ENCODE results near the gene TRAFD1.

TRAFD1 gene

GRCh38 chr12:112116232-112117060 is 8.9 kb upstream of the TRAFD1 start:
- Histone ChIP-seq H3K27ac (ENCODE audit: insufficient read depth, low read depth, low read length, poor library complexity, severe bottlenecking) (peak overlapping the region; percentile 38), H3K4me3 (ENCODE audit: insufficient read depth, low read depth, low read length) (no peak overlapping the region), H3K27me3 (ENCODE audit: control insufficient read depth, insufficient read depth, low read length, poor library complexity, severe bottlenecking) (no peaks in the 10 kb centered on the region), H3K9me3 (ENCODE audit: control insufficient read depth, low read length) (no peaks in the 10 kb centered on the region), H3K4me1 (ENCODE audit: control insufficient read depth, insufficient read depth, low read length) (peaks cover 10% of the 10 kb centered on the region), H3K36me3 (ENCODE audit: control insufficient read depth, insufficient read depth, low read length) (no peaks in the 10 kb centered on the region)
- 33 to 36% methylated on average over 7 of the region's 7 CpGs for WGBS, 2 experiments

- Histone ChIP-seq H3K27ac (ENCODE audit: insufficient read depth, low read depth, low read length, poor library complexity, severe bottlenecking) (no peak overlapping the region), H3K4me1 (ENCODE audit: control insufficient read depth, insufficient read depth, low read length) (peaks cover 15% of the 10 kb centered on the region), H3K36me3 (ENCODE audit: control insufficient read depth, insufficient read depth, low read length) (no peaks in the 10 kb centered on the region), H3K4me3 (ENCODE audit: insufficient read depth, low read depth, low read length) (no peak overlapping the region), H3K27me3 (ENCODE audit: control insufficient read depth, insufficient read depth, low read length, poor library complexity, severe bottlenecking) (no peaks in the 10 kb centered on the region), H3K9me3 (ENCODE audit: control insufficient read depth, low read length) (no peaks in the 10 kb centered on the region)
- WGBS, 2 experiments: 92 to 94% methylated on average over 8 of the region's 8 CpGs
These were observed 7.7 kb upstream of the TRAFD1 start for GRCh38 chr12:112117685-112118084.

- WGBS, 2 experiments: 75 to 79% methylated on average over 11 of the region's 11 CpGs
- Histone ChIP-seq H3K27ac (ENCODE audit: insufficient read depth, low read depth, low read length, poor library complexity, severe bottlenecking) (no peak overlapping the region), H3K36me3 (ENCODE audit: control insufficient read depth, insufficient read depth, low read length) (no peaks in the 10 kb centered on the region), H3K27me3 (ENCODE audit: control insufficient read depth, insufficient read depth, low read length, poor library complexity, severe bottlenecking) (no peaks in the 10 kb centered on the region), H3K4me3 (ENCODE audit: insufficient read depth, low read depth, low read length) (no peak overlapping the region), H3K9me3 (ENCODE audit: control insufficient read depth, low read length) (no peaks in the 10 kb centered on the region), H3K4me1 (ENCODE audit: control insufficient read depth, insufficient read depth, low read length) (peaks cover 15% of the 10 kb centered on the region)
These were observed 3.4 kb upstream of the TRAFD1 start for GRCh38 chr12:112121780-112122565.

- Histone ChIP-seq H3K27ac (ENCODE audit: insufficient read depth, low read depth, low read length, poor library complexity, severe bottlenecking) (no peak overlapping the region), H3K27me3 (ENCODE audit: control insufficient read depth, insufficient read depth, low read length, poor library complexity, severe bottlenecking) (no peaks in the 10 kb centered on the region), H3K4me1 (ENCODE audit: control insufficient read depth, insufficient read depth, low read length) (peaks cover 13% of the 10 kb centered on the region), H3K36me3 (ENCODE audit: control insufficient read depth, insufficient read depth, low read length) (no peaks in the 10 kb centered on the region), H3K4me3 (ENCODE audit: insufficient read depth, low read depth, low read length) (no peak overlapping the region), H3K9me3 (ENCODE audit: control insufficient read depth, low read length) (no peaks in the 10 kb centered on the region)
- WGBS, 2 experiments: 79 to 84% methylated on average over 11 to 12 of the region's 12 CpGs
These were observed 2.3 kb upstream of the TRAFD1 start for GRCh38 chr12:112122823-112123690.

- Histone ChIP-seq H3K27ac (ENCODE audit: insufficient read depth, low read depth, low read length, poor library complexity, severe bottlenecking) (no peak overlapping the region), H3K27me3 (ENCODE audit: control insufficient read depth, insufficient read depth, low read length, poor library complexity, severe bottlenecking) (no peaks in the 10 kb centered on the region), H3K9me3 (ENCODE audit: control insufficient read depth, low read length) (no peaks in the 10 kb centered on the region), H3K4me1 (ENCODE audit: control insufficient read depth, insufficient read depth, low read length) (peaks cover 13% of the 10 kb centered on the region), H3K36me3 (ENCODE audit: control insufficient read depth, insufficient read depth, low read length) (no peaks in the 10 kb centered on the region), H3K4me3 (ENCODE audit: insufficient read depth, low read depth, low read length) (no peak overlapping the region)
- no CpG with 5 or more reads among the region's 1 CpG for WGBS, 2 experiments
These were observed 476 bp upstream of the TRAFD1 start for GRCh38 chr12:112124918-112125249.

- Histone ChIP-seq H3K4me3 (ENCODE audit: insufficient read depth, low read depth, low read length) (peak overlapping the region; percentile 80), H3K4me1 (ENCODE audit: control insufficient read depth, insufficient read depth, low read length) (peaks cover 13% of the 10 kb centered on the region)
These were observed 659 bp downstream of the TRAFD1 start for GRCh38 chr12:112126000-112126438.

GRCh38 chr12:112126911-112127310 is 1.6 kb downstream of the TRAFD1 start:
- 91 to 93% methylated on average over 6 to 7 of the region's 7 CpGs for WGBS, 2 experiments
- no peaks in the 10 kb centered on the region for H3K36me3 ChIP-seq (ENCODE audit: control insufficient read depth, insufficient read depth, low read length)
- H3K9me3 ChIP-seq (ENCODE audit: control insufficient read depth, low read length): no peaks in the 10 kb centered on the region
- H3K27me3 ChIP-seq (ENCODE audit: control insufficient read depth, insufficient read depth, low read length, poor library complexity, severe bottlenecking): no peaks in the 10 kb centered on the region
- peaks cover 7% of the 10 kb centered on the region for H3K4me1 ChIP-seq (ENCODE audit: control insufficient read depth, insufficient read depth, low read length)
- no peak overlapping the region for H3K27ac ChIP-seq (ENCODE audit: insufficient read depth, low read depth, low read length, poor library complexity, severe bottlenecking)
- H3K4me3 ChIP-seq (ENCODE audit: insufficient read depth, low read depth, low read length): no peak overlapping the region

More at GRCh38 chr12:112126000-112126438, 659 bp downstream of the TRAFD1 start:
- H3K36me3 ChIP-seq (ENCODE audit: control insufficient read depth, insufficient read depth, low read length): no peaks in the 10 kb centered on the region
- no peaks in the 10 kb centered on the region for H3K27me3 ChIP-seq (ENCODE audit: control insufficient read depth, insufficient read depth, low read length, poor library complexity, severe bottlenecking)
- H3K27ac ChIP-seq (ENCODE audit: insufficient read depth, low read depth, low read length, poor library complexity, severe bottlenecking): no peak overlapping the region
- H3K9me3 ChIP-seq (ENCODE audit: control insufficient read depth, low read length): no peaks in the 10 kb centered on the region
- WGBS, 2 experiments: 5 to 6% methylated on average over 25 of the region's 25 CpGs

- no peak overlapping the region for H3K4me3 ChIP-seq (ENCODE audit: insufficient read depth, low read depth, low read length)
- H3K27me3 ChIP-seq (ENCODE audit: control insufficient read depth, insufficient read depth, low read length, poor library complexity, severe bottlenecking): no peaks in the 10 kb centered on the region
- H3K27ac ChIP-seq (ENCODE audit: insufficient read depth, low read depth, low read length, poor library complexity, severe bottlenecking): no peak overlapping the region
- no peaks in the 10 kb centered on the region for H3K36me3 ChIP-seq (ENCODE audit: control insufficient read depth, insufficient read depth, low read length)
- H3K4me1 ChIP-seq (ENCODE audit: control insufficient read depth, insufficient read depth, low read length): peaks cover 7% of the 10 kb centered on the region
- H3K9me3 ChIP-seq (ENCODE audit: control insufficient read depth, low read length): no peaks in the 10 kb centered on the region
- WGBS, 2 experiments: 89 to 94% methylated on average over 2 of the region's 2 CpGs
These were observed 5.2 kb downstream of the TRAFD1 start for GRCh38 chr12:112130441-112130998.

GRCh38 chr12:112131686-112132085 is 6.3 kb downstream of the TRAFD1 start:
- Histone ChIP-seq H3K27me3 (ENCODE audit: control insufficient read depth, insufficient read depth, low read length, poor library complexity, severe bottlenecking) (no peaks in the 10 kb centered on the region), H3K36me3 (ENCODE audit: control insufficient read depth, insufficient read depth, low read length) (peaks cover 4% of the 10 kb centered on the region), H3K9me3 (ENCODE audit: control insufficient read depth, low read length) (no peaks in the 10 kb centered on the region), H3K27ac (ENCODE audit: insufficient read depth, low read depth, low read length, poor library complexity, severe bottlenecking) (no peak overlapping the region), H3K4me1 (ENCODE audit: control insufficient read depth, insufficient read depth, low read length) (no peaks in the 10 kb centered on the region), H3K4me3 (ENCODE audit: insufficient read depth, low read depth, low read length) (no peak overlapping the region)
- WGBS, 2 experiments: 100% methylated on average over 1 of the region's 1 CpG
